HG02884 (cell line): ENCODE results near the gene RHOT2.

Source experiments
- ATAC-seq: cut with Tn5 transposase; IDR thresholded peaks from one replicate; pipeline ENCODE4 v1.9.1; 2021; ENCODE audit warnings: mild to moderate bottlenecking, moderate library complexity; ENCODE audit not compliant: unreplicated experiment

RHOT2 gene

GRCh38 chr16:695355-696089, 27.6 kb downstream of the RHOT2 start:
- ATAC-seq = no peak

DNA sequence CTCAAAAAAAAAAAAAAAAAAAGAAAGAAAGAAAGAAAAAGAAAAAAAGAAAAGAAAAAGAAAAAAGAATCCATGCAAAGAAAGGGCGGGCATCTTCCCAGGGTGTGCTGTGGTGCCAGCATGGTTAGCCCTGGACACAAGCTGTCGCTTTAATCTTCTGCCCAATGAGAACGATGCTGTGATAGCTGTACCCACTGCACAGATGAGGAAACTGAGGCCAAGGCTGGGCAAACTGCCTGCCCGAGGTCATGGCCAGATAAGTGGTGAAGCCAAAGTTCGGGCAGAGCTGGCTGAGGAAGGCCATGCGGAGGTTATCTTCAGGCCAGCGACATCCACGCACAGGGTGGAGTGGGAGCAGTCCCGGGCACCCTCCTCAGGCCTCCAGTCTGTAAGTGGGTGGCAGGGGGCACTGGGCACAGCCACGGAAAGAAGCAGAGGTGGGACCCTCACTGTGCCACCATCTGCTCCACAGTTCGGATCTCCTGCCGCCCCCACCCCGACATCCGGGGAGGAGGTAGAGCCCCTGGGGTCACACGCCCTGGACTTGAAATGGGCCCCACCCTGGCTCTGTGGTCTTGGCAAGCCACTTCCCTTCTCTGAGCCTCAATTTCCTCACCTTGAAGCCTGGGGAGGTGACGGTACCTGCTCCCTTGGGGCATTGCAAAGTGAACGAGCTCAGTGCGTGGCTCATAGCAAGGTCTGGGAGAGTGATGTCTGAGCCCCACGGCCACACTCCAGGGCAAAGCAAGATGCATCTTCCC, 31.2 kb downstream of the RHOT2 start:
- no peak for ATAC-seq

DNA sequence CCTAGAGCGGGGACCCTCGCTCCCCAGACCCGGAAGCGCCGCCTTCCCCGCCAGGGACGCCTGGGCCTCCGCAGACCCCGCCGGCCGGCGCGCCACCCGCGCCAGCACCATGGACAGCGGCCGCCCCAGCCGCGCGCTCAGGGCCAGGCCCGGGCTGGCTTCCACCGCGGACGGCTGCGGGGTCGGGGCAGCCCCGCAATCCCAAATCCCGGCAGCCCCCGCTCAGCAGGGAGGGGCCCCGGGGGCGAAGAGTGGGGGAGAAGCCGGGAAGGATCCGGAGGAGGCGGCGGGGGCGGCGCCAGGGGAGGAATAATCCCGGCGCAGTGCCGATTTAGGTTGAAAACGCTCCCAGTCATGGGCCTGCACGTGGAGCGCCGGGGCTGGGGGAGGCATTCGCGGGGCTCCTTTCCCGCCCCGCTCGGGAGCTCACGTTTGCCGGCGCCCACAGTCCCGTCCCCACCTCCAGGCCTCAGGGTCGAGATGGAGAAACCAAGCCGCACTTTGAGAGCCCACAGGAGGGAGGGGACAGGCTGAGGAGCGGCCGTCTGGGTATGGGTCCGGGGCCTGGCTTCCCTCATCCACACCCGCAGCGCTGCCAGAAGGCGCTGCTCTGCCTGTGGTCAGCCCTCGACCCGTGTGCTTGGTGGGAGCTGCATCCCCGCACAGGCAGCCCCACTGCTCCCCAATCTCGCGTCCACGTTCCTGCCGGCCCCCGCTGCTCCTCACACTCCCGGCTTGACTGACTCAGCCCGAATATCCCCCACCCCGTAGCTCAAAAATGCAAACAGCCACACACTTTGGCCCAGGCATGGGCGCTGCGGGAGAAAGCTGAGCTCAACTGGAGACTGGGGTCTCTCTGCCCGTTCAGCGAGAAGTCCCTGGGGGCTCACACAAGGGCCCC, 33.0 kb downstream of the RHOT2 start:
- no peak for ATAC-seq

DNA sequence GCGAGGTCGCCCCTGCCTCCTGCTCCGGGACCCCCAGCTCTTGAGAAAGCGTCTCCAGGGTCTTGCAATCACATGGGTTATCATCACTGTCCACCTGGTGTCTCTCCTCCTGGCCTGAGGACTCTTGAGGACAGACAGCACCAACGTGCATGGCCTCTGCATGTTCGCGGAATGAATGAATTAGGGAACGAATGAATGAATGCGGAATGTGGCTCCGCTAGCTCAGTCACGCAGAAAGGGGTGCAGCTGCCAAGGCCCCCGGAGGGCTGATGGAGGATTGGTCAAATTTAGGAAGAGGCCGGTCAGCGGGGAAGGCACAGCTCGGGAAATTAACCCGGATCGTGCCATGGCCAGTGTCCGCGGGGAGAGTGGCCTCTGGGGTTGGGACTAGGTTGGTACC, 34.4 kb downstream of the RHOT2 start:
- no peak for ATAC-seq

GRCh38 chr16:703406-703805, 35.5 kb downstream of the RHOT2 start:
- no peak for ATAC-seq

DNA sequence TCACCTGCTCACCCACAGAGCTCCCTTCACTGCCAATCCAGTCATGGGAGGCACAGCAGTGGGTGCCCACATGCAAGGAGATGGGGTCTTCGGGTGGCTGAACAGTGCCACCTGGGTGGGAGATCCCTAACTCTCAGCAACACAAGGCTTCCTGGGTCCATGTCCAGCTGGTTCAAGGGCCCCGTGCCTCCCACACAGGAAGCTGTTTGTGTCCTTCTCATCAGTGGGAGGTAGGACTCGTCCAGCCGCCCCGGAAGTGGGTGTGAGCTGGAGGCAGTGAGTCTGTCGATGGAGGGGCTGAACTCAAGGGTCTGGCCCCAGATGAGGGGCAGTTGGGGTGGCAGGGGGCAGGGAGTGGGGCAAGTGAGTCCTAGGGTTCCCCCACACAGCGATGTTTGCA, 36.1 kb downstream of the RHOT2 start:
- ATAC-seq = no peak

- no peak for ATAC-seq
Observed at GRCh38 chr16:704552-705380, 36.8 kb downstream of the RHOT2 start.

- no peak for ATAC-seq
Observed at GRCh38 chr16:705431-706188, 37.7 kb downstream of the RHOT2 start, which contains the start of gene FBXL16. Gene FBXL16, minus strand, starts transcription at chr16:705801. Its CDS starts 8,396 bp downstream, at chr16:697405.

DNA sequence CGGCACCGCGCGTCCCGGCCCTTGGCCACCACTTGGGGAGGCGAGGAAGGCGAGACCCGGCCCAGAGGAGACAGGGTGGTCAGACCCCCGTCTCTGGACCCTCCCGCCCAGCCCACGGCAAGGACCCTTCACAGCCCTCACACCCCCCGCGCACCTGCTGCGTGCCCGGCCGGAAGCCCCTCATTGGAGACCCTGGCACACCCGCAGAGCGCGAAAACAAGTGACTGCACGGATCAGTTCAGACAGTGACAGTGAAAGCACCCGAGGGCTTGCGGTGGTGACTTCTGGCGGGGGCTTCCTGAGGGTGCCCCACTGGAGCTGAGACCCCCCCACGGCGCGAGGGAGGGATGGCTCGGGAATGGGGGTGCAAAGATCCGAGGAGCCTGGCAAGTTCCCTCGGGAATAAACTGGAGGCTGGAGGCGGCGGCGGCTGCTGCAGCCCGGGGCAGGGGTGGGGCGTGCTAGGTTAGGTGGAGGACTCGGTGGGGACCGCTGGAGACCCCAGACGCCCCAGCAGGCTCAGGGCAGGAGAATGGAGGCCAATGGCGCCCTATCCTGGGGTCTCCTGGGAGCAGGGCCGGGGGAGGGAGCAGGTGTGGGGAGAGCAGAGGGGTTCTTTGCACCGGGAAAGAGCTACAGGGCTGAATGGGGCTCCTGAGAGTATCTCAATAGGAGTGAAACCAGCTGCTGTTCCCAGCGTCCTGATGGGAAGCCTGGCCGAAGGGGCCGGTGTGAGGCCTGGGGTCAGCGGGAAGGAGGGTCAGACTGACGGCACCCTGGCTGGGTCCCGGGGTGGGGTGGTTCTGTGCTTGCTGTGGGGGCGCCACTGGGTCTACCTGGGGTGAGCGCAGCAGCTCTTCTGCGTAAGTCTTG, 38.5 kb downstream of the RHOT2 start:
- ATAC-seq = no peak

DNA sequence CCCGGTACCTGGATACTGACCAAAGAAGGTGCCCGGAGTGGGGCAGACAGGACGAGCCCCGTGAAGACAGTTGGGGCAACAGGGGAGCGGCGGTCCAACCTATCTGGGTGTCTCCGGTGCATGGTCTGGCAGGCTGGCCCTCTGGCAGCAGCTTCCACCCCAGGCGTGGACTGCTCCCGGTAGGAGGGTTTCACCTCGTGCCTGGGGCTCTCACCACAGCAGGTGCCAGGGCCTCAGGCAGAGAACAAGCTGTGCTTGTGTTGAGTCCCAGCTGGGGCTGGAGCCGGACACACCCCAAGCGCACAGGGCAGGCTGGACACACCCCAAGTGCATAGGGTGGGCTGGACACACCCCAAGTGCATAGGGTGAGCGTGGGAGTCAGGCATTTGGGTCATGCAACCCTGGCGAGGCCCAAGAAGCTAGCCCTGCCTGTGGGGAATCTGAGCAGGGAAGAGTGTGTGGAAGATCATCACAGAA, 39.2 kb downstream of the RHOT2 start:
- ATAC-seq = no peak

- no peak for ATAC-seq
Observed at GRCh38 chr16:708019-708418, 40.1 kb downstream of the RHOT2 start.

DNA sequence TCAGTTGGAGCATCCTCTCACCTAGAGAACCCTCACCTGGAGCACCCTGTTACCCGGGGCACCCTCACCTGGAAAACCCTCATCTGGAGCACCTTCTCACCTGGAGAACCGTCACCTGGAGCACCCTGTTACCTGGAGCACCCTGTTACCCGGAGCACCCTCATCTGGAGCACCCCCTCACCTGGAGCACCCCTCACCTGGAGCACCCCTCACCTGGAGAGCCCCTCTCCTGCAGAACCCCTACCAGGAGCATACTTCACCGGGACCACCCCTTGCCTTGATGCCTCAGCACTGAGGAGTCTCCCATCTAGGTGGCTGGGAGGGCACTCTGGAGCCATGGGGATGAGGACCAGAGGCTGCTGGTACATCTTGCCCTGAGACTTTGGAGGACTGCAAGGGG, 41.0 kb downstream of the RHOT2 start:
- ATAC-seq = no peak

DNA sequence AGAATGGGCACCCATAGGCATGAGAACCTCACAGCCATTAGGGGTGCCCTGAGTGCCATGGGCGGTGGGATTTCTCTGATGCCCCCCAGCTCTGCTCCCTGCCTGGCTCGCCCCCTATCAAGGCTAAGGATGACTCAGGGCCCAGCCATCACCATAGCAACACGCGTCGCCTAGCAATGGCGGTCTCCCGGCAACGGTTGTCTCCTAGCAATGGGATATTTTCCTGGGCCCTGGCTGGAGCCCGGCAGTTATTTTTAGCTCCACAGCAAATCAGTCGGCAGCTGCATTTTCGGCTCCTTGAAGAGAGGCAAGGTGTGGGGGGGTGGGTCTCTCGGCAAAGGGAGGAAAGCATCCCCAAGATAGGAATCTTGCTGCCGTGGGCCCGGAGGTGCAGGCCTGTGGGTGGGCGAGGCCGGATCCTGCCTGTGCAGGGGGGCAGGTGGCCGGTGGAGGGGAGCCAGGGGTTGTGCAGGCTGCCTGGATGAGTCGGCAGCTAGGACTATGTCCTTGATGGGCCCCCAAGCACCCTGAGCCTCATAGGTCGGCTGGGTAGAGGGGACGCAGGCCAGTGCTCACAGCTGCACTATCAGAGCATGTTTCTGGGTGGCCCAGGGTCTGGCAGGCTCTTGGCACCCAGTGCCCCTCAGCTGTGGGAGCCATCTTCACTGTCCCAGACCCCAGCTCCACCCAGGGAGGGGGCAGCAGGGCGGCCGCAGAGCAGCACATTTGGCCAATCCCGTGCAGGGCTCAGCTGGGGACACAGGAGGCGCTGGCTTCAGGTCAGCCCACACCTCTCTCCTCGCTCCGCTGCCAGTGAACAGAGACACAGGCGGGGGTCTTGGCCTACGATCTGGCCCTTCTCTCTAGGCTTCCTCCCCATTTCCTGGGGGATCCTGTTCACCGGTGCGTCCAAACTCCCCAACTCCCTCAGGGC, 41.9 kb downstream of the RHOT2 start:
- ATAC-seq = no peak

DNA sequence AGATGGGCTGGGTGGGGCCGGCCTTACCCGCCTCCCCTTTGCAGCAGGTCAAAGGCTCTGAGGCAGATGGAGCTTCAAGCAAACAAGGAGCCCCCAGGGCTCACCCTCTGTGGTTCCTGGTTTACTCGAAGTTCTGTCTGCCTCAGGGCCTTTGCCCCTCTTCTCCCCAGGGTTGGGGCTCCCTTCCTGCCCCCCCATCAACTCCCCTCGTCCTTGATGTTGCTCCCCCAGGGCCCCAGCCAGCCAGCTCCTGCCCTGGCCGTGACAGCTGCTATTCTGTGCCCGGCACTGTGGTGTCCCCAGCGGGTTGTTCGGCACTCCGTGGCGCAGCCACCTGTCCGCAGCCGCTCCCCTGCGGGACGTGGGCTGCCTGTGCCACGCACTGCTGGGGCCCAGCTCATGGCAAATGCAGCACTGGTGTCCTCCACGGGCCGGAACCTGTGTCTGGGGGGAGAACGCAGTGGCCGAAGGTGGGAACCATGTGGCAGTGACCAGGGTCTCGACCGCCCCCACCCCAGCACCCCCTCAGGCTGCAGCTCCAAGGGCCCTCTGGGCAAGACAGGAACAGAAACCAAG, 42.7 kb downstream of the RHOT2 start:
- no peak for ATAC-seq

DNA sequence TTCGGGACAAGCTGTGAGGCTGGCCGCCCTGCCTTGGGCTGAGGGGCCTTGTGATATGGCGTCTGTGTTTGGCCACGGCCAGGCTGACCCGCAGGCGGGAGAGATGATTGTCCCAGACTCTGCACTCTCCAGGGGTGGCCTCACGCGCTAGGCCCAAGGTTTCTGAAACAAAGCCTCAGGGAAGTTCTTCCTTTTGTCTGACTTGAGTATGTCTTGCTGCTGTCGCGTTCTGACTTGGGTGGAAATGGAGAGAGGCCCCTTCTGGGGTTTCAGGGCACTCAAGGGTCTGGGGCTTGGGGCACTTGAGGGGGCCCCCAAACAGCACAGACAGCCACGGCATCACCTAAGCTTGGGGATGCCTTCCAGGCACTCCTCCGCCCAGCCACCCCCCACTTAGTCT, 43.2 kb downstream of the RHOT2 start:
- no peak for ATAC-seq

DNA sequence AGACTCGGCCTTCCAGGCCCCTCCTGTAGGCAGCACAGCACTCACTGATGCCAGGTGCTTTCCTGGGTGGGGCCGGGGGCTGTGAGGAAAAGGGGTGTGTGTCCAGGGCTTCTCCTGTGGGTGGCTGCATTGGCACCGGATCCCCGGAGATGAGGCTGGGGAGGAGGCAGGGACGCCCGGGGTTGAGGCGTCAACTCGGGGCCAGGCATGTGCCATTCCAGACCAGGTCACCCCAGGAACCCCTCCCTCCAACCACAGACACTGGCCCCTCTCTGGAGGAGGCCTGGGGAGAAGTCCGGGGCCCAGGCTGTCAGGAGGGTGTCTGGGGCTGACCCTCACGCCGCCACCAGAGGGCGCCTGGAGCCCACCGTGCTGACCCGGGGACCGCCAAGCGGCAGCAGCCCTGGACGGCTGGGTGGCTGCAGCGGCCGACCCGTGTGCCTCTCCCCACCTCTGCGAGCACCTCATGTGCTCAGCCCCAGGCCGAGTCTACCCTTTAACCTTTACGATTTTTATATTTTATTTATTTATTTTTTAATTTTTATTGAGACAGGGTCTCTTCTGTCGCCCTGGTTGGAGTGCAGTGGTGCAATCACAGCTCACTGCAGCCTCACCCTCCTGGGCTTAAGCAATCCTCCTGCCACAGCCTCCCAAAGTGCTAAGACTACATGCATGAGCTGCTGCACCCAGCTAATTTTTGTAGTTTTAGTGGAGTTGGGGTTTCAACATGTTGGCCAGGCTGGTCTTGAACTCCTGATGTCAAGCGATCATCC, 43.8 kb downstream of the RHOT2 start:
- ATAC-seq = no peak
